ENCODE measurements around the gene PTPRU. TPM values are rescaled to one million over a fixed set of nuclear protein-coding genes. Genes with fewer than 3 reads are reported as not detected.

Gene PTPRU
- total RNA-seq, 4 donors from 2014 or later: 11.4 to 59.4 (median 35.3) TPM

DNA sequence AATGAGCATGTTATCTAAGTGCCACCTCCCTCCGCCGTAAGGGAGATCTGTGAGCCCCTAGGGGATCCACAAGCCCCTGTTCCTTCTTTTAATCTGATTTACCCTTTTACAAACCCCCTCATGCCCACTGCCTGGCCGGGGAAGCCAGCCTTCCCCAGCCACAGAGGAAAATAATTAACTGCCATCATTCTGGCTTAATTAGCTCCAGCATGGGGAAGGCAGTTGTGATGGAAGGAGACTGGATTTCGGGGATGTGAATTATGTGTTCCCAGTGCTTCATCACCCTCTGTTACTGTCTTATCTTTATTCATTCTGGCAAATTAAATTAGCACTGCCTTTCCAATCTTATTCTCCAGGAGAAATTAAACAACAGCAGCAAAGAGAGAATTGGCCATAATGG, 135.8 kb downstream of the PTPRU start:
- Histone ChIP-seq H3K36me3 (no peaks in the 10 kb centered on the region), H3K9me3 (no peaks in the 10 kb centered on the region), H3K4me3 (no peak overlapping the region), H3K27ac (no peak overlapping the region), H3K4me1 (no peaks in the 10 kb centered on the region), H3K27me3 (peaks cover 8 to 19% (median 9%) of the 10 kb centered on the region in 3 donors)
- no peak for DNase-seq
- no peak for TF ChIP-seq POLR2A (IDR thresholded peaks at IDR 0.05)
- TF ChIP-seq, protein P1, sequence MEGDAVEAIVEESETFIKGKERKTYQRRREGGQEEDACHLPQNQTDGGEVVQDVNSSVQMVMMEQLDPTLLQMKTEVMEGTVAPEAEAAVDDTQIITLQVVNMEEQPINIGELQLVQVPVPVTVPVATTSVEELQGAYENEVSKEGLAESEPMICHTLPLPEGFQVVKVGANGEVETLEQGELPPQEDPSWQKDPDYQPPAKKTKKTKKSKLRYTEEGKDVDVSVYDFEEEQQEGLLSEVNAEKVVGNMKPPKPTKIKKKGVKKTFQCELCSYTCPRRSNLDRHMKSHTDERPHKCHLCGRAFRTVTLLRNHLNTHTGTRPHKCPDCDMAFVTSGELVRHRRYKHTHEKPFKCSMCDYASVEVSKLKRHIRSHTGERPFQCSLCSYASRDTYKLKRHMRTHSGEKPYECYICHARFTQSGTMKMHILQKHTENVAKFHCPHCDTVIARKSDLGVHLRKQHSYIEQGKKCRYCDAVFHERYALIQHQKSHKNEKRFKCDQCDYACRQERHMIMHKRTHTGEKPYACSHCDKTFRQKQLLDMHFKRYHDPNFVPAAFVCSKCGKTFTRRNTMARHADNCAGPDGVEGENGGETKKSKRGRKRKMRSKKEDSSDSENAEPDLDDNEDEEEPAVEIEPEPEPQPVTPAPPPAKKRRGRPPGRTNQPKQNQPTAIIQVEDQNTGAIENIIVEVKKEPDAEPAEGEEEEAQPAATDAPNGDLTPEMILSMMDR (IDR thresholded peaks at IDR 0.05 in 4 of 5, conservative IDR thresholded peaks at IDR 0.05 in 1 of 5): no peak
- ATAC-seq: no peak
- intact Hi-C loops (cut with DNase I; ENCODE audit: low total_unique reads) (no loop called here), in situ Hi-C loops (cut with MboI; ENCODE audit: low sequenced_read_pairs in 4 of 4) (no loop called here)

Other genes starting within 250 kb of the PTPRU start
- 1 to 10 TPM in 3 of 4 donors, under 1 TPM in 1; 0.92 to 3.3 (median 1.6) TPM for gene TMEM200B, start 112.6 kb upstream of the PTPRU start, total RNA-seq
- 10 to 100 TPM; 42.4 to 72.5 (median 65.4) TPM for gene SRSF4, start 54.6 kb upstream of the PTPRU start, total RNA-seq
- gene MECR, start 5.6 kb upstream of the PTPRU start, total RNA-seq: 10 to 100 TPM; 21.9 to 29.8 (median 26.6) TPM

Measured in gastrocnemius medialis (tissue), 4 donors.